K562 (cell line): Measurements from ENCODE around the gene ABCA7. TPM values are rescaled to one million over a fixed set of nuclear protein-coding genes. Genes with fewer than 3 reads are reported as not detected.

ENCODE experiments used
- BCL6 ChIP-seq: fragments of 250-450 bp; sonication (Bioruptor Pico); IDR thresholded peaks from 2 replicates; pipeline ENCODE4 v1.4.0; 2020
- CAMTA2 ChIP-seq: fragments of 250-450 bp; sonication (Bioruptor Pico); conservative IDR thresholded peaks from 2 replicates; pipeline ENCODE4 v1.5.1; 2022
- DNMT1 ChIP-seq: fragments of 450-650 bp; IDR thresholded peaks from 2 replicates; pipeline ENCODE4 v1.6.1; 2016; ENCODE audit warnings: antibody characterized with exemption, mild to moderate bottlenecking
- DPF2 ChIP-seq: fragments of 450-650 bp; IDR thresholded peaks from 2 replicates; pipeline ENCODE4 v1.6.1; 2016
- ETS1 ChIP-seq: conservative IDR thresholded peaks from 2 replicates; pipeline ENCODE4 v1.6.1; 2011; ENCODE audit warnings: low read depth, mild to moderate bottlenecking, low read length; ENCODE audit not compliant: control insufficient read depth
- GATAD2A ChIP-seq: fragments of 450-650 bp; IDR thresholded peaks from 2 replicates; pipeline ENCODE4 v1.6.1; 2017
- LEF1 ChIP-seq: fragments of 450-650 bp; IDR thresholded peaks from 2 replicates; pipeline ENCODE4 v1.6.1; 2016; ENCODE audit warnings: mild to moderate bottlenecking
- MNT ChIP-seq, 2 experiments: fragments of 450-650 bp; conservative IDR thresholded peaks; 2 replicates each; pipeline ENCODE4 v1.6.1; 2017; ENCODE audit warnings: mild to moderate bottlenecking in 2 of 2, moderate library complexity in 2 of 2
- NFE2 ChIP-seq: IDR thresholded peaks from 2 replicates; pipeline ENCODE4 v1.6.1; 2014; ENCODE audit warnings: antibody characterized with exemption, low read depth
- PKNOX1 ChIP-seq: fragments of 450-650 bp; IDR thresholded peaks from 2 replicates; pipeline ENCODE4 v1.6.1; 2016
- RAD21 ChIP-seq, 2 experiments: fragments of 250-450 bp in 1 of 2; fragments of 450-650 bp in 1 of 2; sonication (Bioruptor Pico) in 1 of 2; formaldehyde crosslinking in 1 of 2; IDR thresholded peaks in 1 of 2; conservative IDR thresholded peaks in 1 of 2; 2 replicates each; pipeline versions ENCODE4 v1.4.0 to v1.8.0; 2020 to 2022; ENCODE audit warnings: mild to moderate bottlenecking in 2 of 2, moderate library complexity in 1 of 2
- RCOR1 ChIP-seq, 2 experiments: IDR thresholded peaks; 2 replicates each; pipeline ENCODE4 v1.6.1; 2012; ENCODE audit warnings: low read depth in 2 of 2, low read length in 2 of 2, borderline replicate concordance in 1 of 2, improper control_type of control experiment in 1 of 2
- RUNX1 ChIP-seq: sonication (generic); IDR thresholded peaks from 2 replicates; pipeline ENCODE4 v1.6.1; 2016; ENCODE audit warnings: antibody characterized with exemption, low read depth
- SMARCE1 ChIP-seq: fragments of 450-650 bp; IDR thresholded peaks from 2 replicates; pipeline ENCODE4 v1.7.1; 2016; ENCODE audit warnings: mild to moderate bottlenecking
- SOX6 ChIP-seq: fragments of 450-650 bp; IDR thresholded peaks from 2 replicates; pipeline ENCODE4 v1.6.1; 2014; ENCODE audit warnings: mild to moderate bottlenecking
- SP1 ChIP-seq: sonication (generic); formaldehyde crosslinking; IDR thresholded peaks from 2 replicates; pipeline ENCODE4 v1.8.1; 2022; ENCODE audit warnings: mild to moderate bottlenecking, missing genetic modification reagents
- TBL1XR1 ChIP-seq, 2 experiments: IDR thresholded peaks; 2 replicates each; pipeline ENCODE4 v1.6.1; 2012; ENCODE audit warnings: improper control_type of control experiment in 2 of 2, low read length in 2 of 2, mild to moderate bottlenecking in 1 of 2
- TCF3 ChIP-seq: sonication (generic); formaldehyde crosslinking; IDR thresholded peaks from 2 replicates; pipeline ENCODE4 v1.4.0; 2020; ENCODE audit warnings: mild to moderate bottlenecking, missing genetic modification reagents
- TFAP4 ChIP-seq: sonication (generic); formaldehyde crosslinking; IDR thresholded peaks from 2 replicates; pipeline ENCODE4 v1.8.0; 2022; ENCODE audit warnings: missing genetic modification reagents, mild to moderate bottlenecking, moderate library complexity, borderline replicate concordance
- ZFP91 ChIP-seq: sonication (generic); formaldehyde crosslinking; IDR thresholded peaks from 2 replicates; pipeline ENCODE4 v1.8.0; 2022; ENCODE audit warnings: mild to moderate bottlenecking, missing genetic modification reagents
- ZSCAN29 ChIP-seq: fragments of 450-650 bp; IDR thresholded peaks from 2 replicates; pipeline ENCODE4 v1.6.1; 2017
- polyA plus RNA-seq, 8 experiments: library from polyadenylated mRNA; depleted of rRNA in 4 of 8; stranded (reverse) in 5 of 8; unstranded in 3 of 8; fragments of >200 nt; fragmentation: Nextera tagmentation in 2 of 8; fragmentation: Illumina TruSeq in 1 of 8; extraction: Ambion mirVana in 2 of 8; extraction: Trizol in 1 of 8; gene quantifications; 2 replicates each; pipeline versions ENCODE4 v1.2.1 to v1.2.3, GENCODE V29; 2011 to 2014; ENCODE audit warnings: inconsistent platforms in 1 of 8, missing spikeins in 1 of 8
- total RNA-seq, 7 experiments: library from RNA; depleted of rRNA in 6 of 7; stranded (reverse); fragments of >200 nt in 6 of 7; fragmentation: Illumina TruSeq in 2 of 7; extraction: Trizol in 2 of 7; gene quantifications; 2 replicates each; pipeline versions ENCODE4 v1.2.1 to v1.2.3, GENCODE V29; 2011 to 2021; ENCODE audit warnings: low replicate concordance in 1 of 7

ABCA7 gene
- total and polyA plus RNA-seq, 9 of the 15 experiments (the other 6 are each of a cell fraction or from before 2014, with no cell fraction given) = 2.3 to 96.1 (median 31.2) TPM

GRCh38 chr19:1073063-1073955 is 33.4 kb downstream of the ABCA7 start (continued):
- TF ChIP-seq ZFP91 (CRISPR knock-in tag) (0 out of 2 replicates have a peak, but pooled peaks have one; percentile 15), ZSCAN29 (no peak), GATAD2A (0 out of 2 replicates have a peak, but pooled peaks have one; percentile 67), SOX6 (peak; percentile 94), DNMT1 (no peak), RCOR1 (IDR thresholded peaks at IDR 0.05; ENCODE audit: borderline replicate concordance in 1 of 2, low read depth in 2 of 2, low read length in 2 of 2) (peak in 1 of 2 experiments; percentile 43; a peak in 1 of 4 replicates), PKNOX1 (peak; percentile 36; the same call in 1 of the 2 replicates), SMARCE1 (peak; percentile 65), CAMTA2 (CRISPR knock-in tag) (no peak), SP1 (peak; percentile 62), ETS1 (peak; percentile 40; the same call in 1 of the 2 replicates), DPF2 (peak; percentile 76), RAD21 (CRISPR knock-in tag; conservative IDR thresholded peaks at IDR 0.05 in 1 of 2, IDR thresholded peaks at IDR 0.05 in 1 of 2) (no peak), MNT (conservative IDR thresholded peaks at IDR 0.05) (peak in 1 of 2 experiments; percentile 78; a peak in 2 of 4 replicates), RUNX1 (0 out of 2 replicates have a peak, but pooled peaks have one; percentile 15), TFAP4 (peak; percentile 41; the same call in 1 of the 2 replicates), TBL1XR1 (IDR thresholded peaks at IDR 0.05; ENCODE audit: low read length in 2 of 2) (0 out of 4 replicates have a peak, but pooled peaks of 1 of the 2 experiments have one; percentile 15), TCF3 (CRISPR knock-in tag) (peak; percentile 90), BCL6 (CRISPR knock-in tag) (no peak), NFE2 (peak; percentile 55; the same call in 1 of the 2 replicates), LEF1 (peak; percentile 59; the same call in 1 of the 2 replicates)
